ENCODE results near the gene KLHDC9.

Gene KLHDC9

DNA sequence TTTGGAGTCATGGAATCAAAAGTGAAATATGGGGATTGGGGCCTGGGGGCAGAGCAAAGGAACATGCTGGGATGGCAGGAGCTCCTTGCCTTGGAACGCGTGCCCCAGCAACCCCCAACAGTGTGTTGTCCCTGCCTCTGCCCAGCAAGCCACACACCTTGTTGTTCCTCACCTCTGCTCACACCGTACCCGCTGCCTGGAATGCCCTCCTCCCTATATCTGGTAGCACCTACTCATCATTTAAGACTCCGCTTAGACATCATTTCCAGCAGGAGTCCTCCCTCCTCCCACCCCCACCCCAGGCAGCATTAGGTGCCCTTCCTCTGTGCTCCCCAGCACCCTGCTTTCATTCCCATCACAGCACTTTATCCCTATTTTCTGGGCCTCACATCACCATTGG, 16.6 kb upstream of the KLHDC9 start:
- no peak for DNase-seq (ENCODE audit: low read depth in 1 of 2, low spot score in 1 of 2)
- H3K27me3 ChIP-seq (ENCODE audit: insufficient read depth, poor library complexity, severe bottlenecking) = no peaks in the 10 kb centered on the region
- H3K27ac ChIP-seq (replicated peaks) = no peak overlapping the region
- H3K4me3 ChIP-seq (replicated peaks; ENCODE audit: insufficient read depth, low read length) = no peak overlapping the region
- TF ChIP-seq GABPA (IDR thresholded peaks at IDR 0.05; ENCODE audit: low read depth) (no peak), SPI1 (IDR thresholded peaks at IDR 0.05; ENCODE audit: borderline replicate concordance, low read depth) (no peak)

DNA sequence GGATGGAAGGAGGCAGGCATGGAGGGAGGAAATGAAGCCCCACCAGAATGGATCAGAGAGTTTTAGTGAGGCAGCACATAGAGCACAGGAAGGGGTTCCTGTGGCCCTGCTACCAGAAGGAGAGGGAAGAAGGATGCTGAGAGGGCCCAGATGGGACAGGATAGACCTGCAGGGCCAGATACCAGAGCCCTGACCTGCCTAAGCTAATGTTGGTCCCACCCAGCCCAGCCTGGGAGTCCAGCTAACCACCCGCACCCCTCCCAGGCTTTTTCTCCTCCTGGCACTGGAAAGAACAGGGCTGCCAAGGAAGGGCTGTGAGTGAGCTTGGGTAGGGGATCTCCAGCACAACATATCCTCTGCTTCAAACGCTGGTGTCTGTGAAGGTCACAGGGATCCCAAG, 15.7 kb upstream of the KLHDC9 start:
- TF ChIP-seq POLR2AphosphoS5 (IDR thresholded peaks at IDR 0.05; ENCODE audit: low read depth) = no peak
- TF ChIP-seq SPI1 (IDR thresholded peaks at IDR 0.05; ENCODE audit: borderline replicate concordance, low read depth) = no peak
- TF ChIP-seq, protein P1, sequence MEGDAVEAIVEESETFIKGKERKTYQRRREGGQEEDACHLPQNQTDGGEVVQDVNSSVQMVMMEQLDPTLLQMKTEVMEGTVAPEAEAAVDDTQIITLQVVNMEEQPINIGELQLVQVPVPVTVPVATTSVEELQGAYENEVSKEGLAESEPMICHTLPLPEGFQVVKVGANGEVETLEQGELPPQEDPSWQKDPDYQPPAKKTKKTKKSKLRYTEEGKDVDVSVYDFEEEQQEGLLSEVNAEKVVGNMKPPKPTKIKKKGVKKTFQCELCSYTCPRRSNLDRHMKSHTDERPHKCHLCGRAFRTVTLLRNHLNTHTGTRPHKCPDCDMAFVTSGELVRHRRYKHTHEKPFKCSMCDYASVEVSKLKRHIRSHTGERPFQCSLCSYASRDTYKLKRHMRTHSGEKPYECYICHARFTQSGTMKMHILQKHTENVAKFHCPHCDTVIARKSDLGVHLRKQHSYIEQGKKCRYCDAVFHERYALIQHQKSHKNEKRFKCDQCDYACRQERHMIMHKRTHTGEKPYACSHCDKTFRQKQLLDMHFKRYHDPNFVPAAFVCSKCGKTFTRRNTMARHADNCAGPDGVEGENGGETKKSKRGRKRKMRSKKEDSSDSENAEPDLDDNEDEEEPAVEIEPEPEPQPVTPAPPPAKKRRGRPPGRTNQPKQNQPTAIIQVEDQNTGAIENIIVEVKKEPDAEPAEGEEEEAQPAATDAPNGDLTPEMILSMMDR (IDR thresholded peaks at IDR 0.05; ENCODE audit: insufficient read depth, low read length) = no peak
- TF ChIP-seq GABPA (IDR thresholded peaks at IDR 0.05; ENCODE audit: low read depth) = no peak
- TF ChIP-seq, protein P2, sequence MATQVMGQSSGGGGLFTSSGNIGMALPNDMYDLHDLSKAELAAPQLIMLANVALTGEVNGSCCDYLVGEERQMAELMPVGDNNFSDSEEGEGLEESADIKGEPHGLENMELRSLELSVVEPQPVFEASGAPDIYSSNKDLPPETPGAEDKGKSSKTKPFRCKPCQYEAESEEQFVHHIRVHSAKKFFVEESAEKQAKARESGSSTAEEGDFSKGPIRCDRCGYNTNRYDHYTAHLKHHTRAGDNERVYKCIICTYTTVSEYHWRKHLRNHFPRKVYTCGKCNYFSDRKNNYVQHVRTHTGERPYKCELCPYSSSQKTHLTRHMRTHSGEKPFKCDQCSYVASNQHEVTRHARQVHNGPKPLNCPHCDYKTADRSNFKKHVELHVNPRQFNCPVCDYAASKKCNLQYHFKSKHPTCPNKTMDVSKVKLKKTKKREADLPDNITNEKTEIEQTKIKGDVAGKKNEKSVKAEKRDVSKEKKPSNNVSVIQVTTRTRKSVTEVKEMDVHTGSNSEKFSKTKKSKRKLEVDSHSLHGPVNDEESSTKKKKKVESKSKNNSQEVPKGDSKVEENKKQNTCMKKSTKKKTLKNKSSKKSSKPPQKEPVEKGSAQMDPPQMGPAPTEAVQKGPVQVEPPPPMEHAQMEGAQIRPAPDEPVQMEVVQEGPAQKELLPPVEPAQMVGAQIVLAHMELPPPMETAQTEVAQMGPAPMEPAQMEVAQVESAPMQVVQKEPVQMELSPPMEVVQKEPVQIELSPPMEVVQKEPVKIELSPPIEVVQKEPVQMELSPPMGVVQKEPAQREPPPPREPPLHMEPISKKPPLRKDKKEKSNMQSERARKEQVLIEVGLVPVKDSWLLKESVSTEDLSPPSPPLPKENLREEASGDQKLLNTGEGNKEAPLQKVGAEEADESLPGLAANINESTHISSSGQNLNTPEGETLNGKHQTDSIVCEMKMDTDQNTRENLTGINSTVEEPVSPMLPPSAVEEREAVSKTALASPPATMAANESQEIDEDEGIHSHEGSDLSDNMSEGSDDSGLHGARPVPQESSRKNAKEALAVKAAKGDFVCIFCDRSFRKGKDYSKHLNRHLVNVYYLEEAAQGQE (IDR thresholded peaks at IDR 0.05; ENCODE audit: insufficient replicate concordance, low read depth) = no peak
- no peak overlapping the region for H3K4me3 ChIP-seq (replicated peaks; ENCODE audit: insufficient read depth, low read length)
- no peak overlapping the region for H3K27ac ChIP-seq (replicated peaks)
- no peak for DNase-seq (ENCODE audit: low read depth in 1 of 2, low spot score in 1 of 2)
- H3K27me3 ChIP-seq (ENCODE audit: insufficient read depth, poor library complexity, severe bottlenecking) = no peaks in the 10 kb centered on the region

DNA sequence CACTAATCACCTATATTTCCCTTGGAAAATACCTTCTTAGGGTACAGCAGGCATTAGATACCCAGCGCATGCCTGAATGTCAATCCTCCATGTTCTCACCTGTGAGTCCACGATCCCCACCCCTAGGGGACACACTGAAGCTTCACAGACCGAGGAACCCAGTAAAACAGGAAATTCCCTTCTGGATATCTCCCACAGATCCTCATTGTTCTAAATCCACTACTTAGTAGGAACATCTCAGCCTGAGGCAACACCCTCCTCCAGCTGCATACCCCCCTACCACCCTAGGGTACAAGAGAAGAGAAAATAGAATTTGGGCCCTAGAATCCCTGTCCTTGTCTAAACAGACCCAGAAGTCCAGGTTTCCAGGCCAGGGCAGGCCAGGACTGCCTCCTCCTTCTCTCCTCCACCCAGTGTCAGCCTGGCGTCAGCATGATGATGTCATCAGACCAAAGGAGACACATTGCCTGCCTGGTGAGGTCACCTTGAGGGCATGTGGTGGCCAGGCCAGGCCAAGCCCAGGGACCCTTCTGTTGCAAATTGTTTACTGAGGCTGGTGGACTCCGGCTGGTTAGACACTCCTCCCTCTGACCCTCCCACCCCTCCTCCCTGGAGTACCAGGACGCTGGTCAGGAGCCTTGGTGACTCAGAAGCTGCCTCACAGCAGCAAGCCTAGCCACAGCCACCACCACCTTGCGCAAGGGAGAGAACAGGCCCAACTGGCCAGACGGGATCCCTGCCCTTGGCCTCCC, 15.0 kb upstream of the KLHDC9 start:
- H3K27ac ChIP-seq (replicated peaks) = peak overlapping the region; percentile 36; the same call in 1 of the 2 replicates
- H3K4me3 ChIP-seq (replicated peaks; ENCODE audit: insufficient read depth, low read length) = no peak overlapping the region
- TF ChIP-seq, protein P1 (IDR thresholded peaks at IDR 0.05; ENCODE audit: insufficient read depth, low read length) = no peak
- peak; percentile 24; the same call in 1 of the 2 replicates for TF ChIP-seq POLR2AphosphoS5 (IDR thresholded peaks at IDR 0.05; ENCODE audit: low read depth)
- DNase-seq (ENCODE audit: low read depth in 1 of 2, low spot score in 1 of 2) = peak; percentile 84 to 95
- no peaks in the 10 kb centered on the region for H3K27me3 ChIP-seq (ENCODE audit: insufficient read depth, poor library complexity, severe bottlenecking)

DNA sequence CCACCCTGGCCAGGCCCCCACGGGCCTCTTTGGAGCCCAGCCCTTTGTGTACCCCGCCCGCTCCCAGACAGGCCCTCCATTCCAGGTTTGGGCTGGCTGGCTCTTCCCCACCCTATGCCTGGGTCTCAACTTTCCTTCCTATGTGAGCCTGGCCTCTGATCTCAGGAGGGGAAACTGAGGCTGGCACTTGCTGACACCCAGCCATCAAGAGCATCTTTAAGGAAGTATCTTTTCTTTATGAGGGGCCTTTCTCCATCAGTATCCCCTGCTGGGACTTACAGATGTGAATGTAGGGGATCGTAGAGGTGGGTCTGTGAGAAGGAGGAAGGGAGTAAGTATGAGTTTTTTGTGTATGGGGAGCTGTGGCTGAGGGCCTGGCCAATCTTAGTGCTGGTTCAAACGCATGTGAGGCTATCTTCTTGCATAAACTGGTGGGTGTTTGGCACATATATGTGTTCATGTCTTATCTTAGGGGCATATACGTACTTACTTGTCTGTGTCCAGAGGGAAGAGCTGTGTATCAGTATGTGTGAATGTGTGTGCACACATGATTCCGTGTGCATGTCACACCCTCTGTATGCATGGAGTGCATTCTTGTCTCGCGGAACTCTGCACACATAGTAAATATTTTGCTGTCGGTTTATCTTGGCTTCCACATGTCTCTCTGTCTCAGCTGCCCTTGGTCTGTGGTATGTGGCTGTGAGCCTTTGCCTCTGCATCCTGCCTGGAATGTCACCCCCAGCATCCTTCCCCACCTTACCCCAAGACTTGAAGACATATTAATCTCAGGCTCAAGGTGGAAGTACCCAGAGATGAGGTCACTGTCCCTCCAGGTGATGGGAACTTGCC, 14.2 kb upstream of the KLHDC9 start:
- Histone ChIP-seq H3K4me3 (replicated peaks; ENCODE audit: insufficient read depth, low read length) (no peak overlapping the region), H3K27ac (replicated peaks) (peak overlapping the region; percentile 36; the same call in 1 of the 2 replicates)

More for the DNA sequence above, 14.2 kb upstream of the KLHDC9 start:
- H3K27me3 ChIP-seq (ENCODE audit: insufficient read depth, poor library complexity, severe bottlenecking) = no peaks in the 10 kb centered on the region
- DNase-seq (ENCODE audit: low read depth in 1 of 2, low spot score in 1 of 2) = no peak
- TF ChIP-seq SPI1 (IDR thresholded peaks at IDR 0.05; ENCODE audit: borderline replicate concordance, low read depth) = no peak
- no peak for TF ChIP-seq GABPA (IDR thresholded peaks at IDR 0.05; ENCODE audit: low read depth)
- TF ChIP-seq, protein P1 (IDR thresholded peaks at IDR 0.05; ENCODE audit: insufficient read depth, low read length) = no peak
- no peak for TF ChIP-seq POLR2AphosphoS5 (IDR thresholded peaks at IDR 0.05; ENCODE audit: low read depth)
- TF ChIP-seq, protein P2 (IDR thresholded peaks at IDR 0.05; ENCODE audit: insufficient replicate concordance, low read depth) = no peak

All from HL-60 (cell line).